A673 (cell line): Measurements from ENCODE around the gene GINS1. TPM values are rescaled to one million over a fixed set of nuclear protein-coding genes. Genes with fewer than 3 reads are reported as not detected.
A peak's percentile ranks its signal among the peaks of the same experiment; 100 is the strongest.

ENCODE experiments used
- Bru-seq: library from RNA; stranded (reverse); fragments of 400-500 nt; gene quantifications from one replicate; lab custom pipeline; 2021; lab: Mats Ljungman, UMichigan
- BruChase-seq, 2 experiments: library from RNA; stranded (reverse); fragments of 400-500 nt; gene quantifications; one replicate each; lab custom pipeline; 2021; lab: Mats Ljungman, UMichigan
- BruUV-seq: library from RNA; stranded (reverse); fragments of 400-500 nt; replicated peaks from 2 replicates; lab custom pipeline; 2021; lab: Mats Ljungman, UMichigan
- CTCF ChIA-PET: fragments of 300-600 bp; sonication (Branson Sonifier 250); formaldehyde crosslinking; loops from one replicate; lab custom pipeline; 2022; ENCODE audit warnings: antibody characterized with exemption; lab: Charles Lee
- POLR2A ChIA-PET: fragments of 300-600 bp; sonication (Branson Sonifier 250); formaldehyde crosslinking; loops from one replicate; lab custom pipeline; 2022; ENCODE audit warnings: antibody characterized with exemption; ENCODE audit not compliant: low non-redundant PET; lab: Charles Lee
- DNase-seq: peaks from one replicate; pipeline ENCODE4 v3.0.0-alpha.2; 2015; ENCODE audit warnings: low spot score
- H3K27ac ChIP-seq: fragments of 200-600 bp; sonication (generic); 2 replicates; pipeline ENCODE4 v1.5.1; 2016; ENCODE audit warnings: mixed run types, low read depth, mild to moderate bottlenecking, mixed read lengths, antibody characterized with exemption, low read length; ENCODE audit not compliant: poor library complexity, severe bottlenecking
- H3K27me3 ChIP-seq: fragments of 200-600 bp; sonication (generic); replicated peaks from 2 replicates; pipeline ENCODE4 v1.6.1; 2017; ENCODE audit warnings: mixed run types, low read depth, mild to moderate bottlenecking, mixed read lengths, antibody characterized with exemption, low read length; ENCODE audit not compliant: insufficient read depth, poor library complexity
- H3K36me3 ChIP-seq: fragments of 200-600 bp; sonication (generic); 2 replicates; pipeline ENCODE4 v1.6.1; 2016; ENCODE audit warnings: mixed run types, mild to moderate bottlenecking, mixed read lengths, antibody characterized with exemption, low read length; ENCODE audit not compliant: insufficient read depth, poor library complexity, severe bottlenecking
- H3K4me1 ChIP-seq: fragments of 200-600 bp; sonication (generic); 2 replicates; pipeline ENCODE4 v1.6.1; 2017; ENCODE audit warnings: mixed run types, mild to moderate bottlenecking, mixed read lengths, antibody characterized with exemption, low read length; ENCODE audit not compliant: insufficient read depth, poor library complexity, severe bottlenecking
- H3K4me3 ChIP-seq: fragments of 200-600 bp; sonication (generic); 2 replicates; pipeline ENCODE4 v1.5.1; 2016; ENCODE audit warnings: low read depth, mixed run types, mild to moderate bottlenecking, mixed read lengths, low read length; ENCODE audit not compliant: poor library complexity, severe bottlenecking
- H3K9me3 ChIP-seq: fragments of 200-600 bp; sonication (generic); 2 replicates; pipeline ENCODE4 v1.6.1; 2016; ENCODE audit warnings: mixed run types, low read depth, mild to moderate bottlenecking, mixed read lengths, antibody characterized with exemption, low read length; ENCODE audit not compliant: poor library complexity, severe bottlenecking
- CTCF ChIP-seq: fragments of 300-800, 200-600 bp; sonication (generic); conservative IDR thresholded peaks from 2 replicates; pipeline ENCODE4 v1.5.1; 2017; ENCODE audit warnings: low read depth, mild to moderate bottlenecking, antibody characterized with exemption, low read length, moderate library complexity, mixed read lengths
- EZH2 ChIP-seq: fragments of 200-600 bp; sonication (generic); IDR thresholded peaks from 2 replicates; pipeline ENCODE4 v1.6.1; 2017; ENCODE audit warnings: borderline replicate concordance, low read depth, mild to moderate bottlenecking, mixed read lengths, antibody characterized with exemption, low read length; ENCODE audit not compliant: poor library complexity, severe bottlenecking
- intact Hi-C: fragments of 100-400 bp; cut with micrococcal nuclease; formaldehyde crosslinking; loops from one replicate; pipeline ENCODE4 v1.10.0; 2022; ENCODE audit not compliant: unreplicated experiment
- long read RNA-seq: library from polyadenylated mRNA; stranded (forward); transcript quantifications from one replicate; pipeline ENCODE4 v2.0.0, GENCODE V29; 2022
- total RNA-seq: library from RNA; stranded (reverse); gene quantifications from 2 replicates; pipeline ENCODE4 v1.2.3, GENCODE V29; 2021

GINS1 gene
- 60.0 and 62.6 TPM in 2 replicates for total RNA-seq
- Bru-seq, nascent RNA: percentile 90 among the genes with signal in this experiment
- BruChase-seq, experiment 1, labeled RNA remaining after a 2-hour chase: percentile 93 among the genes with signal in this experiment
- BruChase-seq, experiment 2, labeled RNA remaining after a 6-hour chase: percentile 95 among the genes with signal in this experiment
- long read RNA-seq, transcript GINS1-201 (7 exons, 3,249 nt): major isoform, 30 of 70 reads
- long read RNA-seq, partial matches to known transcripts: 4 of 70 reads
- long read RNA-seq, other reads (novel, unspliced or antisense): 36 of 70 reads

GRCh38 chr20:25407311-25408169 lies at the start of gene GINS1:
GINS1 (plus strand) TSS chr20:25407673; CDS start chr20:25407821, 148 bp downstream.
- peaks cover 8% of the 10 kb centered on the region for H3K4me1 ChIP-seq
- POLR2A ChIA-PET: interaction anchor here (0.6 kb wide), 3 partner anchors 8 to 53 kb away, joined by 4 to 10 read pairs (median 4); no protein-coding TSS in a partner anchor
- DNase-seq: peak; percentile 97
- TF ChIP-seq CTCF: no peak
- no peak for TF ChIP-seq EZH2
- BruUV-seq: TSS peak; percentile 75
- CTCF ChIA-PET: interaction anchor here (0.6 to 1.6 kb wide), 3 partner anchors 9 to 414 kb away, joined by 3 to 6 read pairs (median 4); no protein-coding TSS in a partner anchor
- peak within 1 kb of the TSS; percentile 91 for H3K27ac ChIP-seq
- peaks cover 2% of the 10 kb centered on the region for H3K9me3 ChIP-seq
- peak within 1 kb of the TSS; percentile 81 for H3K4me3 ChIP-seq
- intact Hi-C loops: no loop called here
- H3K27me3 ChIP-seq: no peaks in the 10 kb centered on the region
- peaks cover 7% of the 10 kb centered on the region for H3K36me3 ChIP-seq

GRCh38 chr20:25360631-25361286 lies 46.7 kb upstream of the GINS1 start:
- intact Hi-C loops: no loop called here
- no TSS peak for BruUV-seq
- no peaks in the 10 kb centered on the region for H3K36me3 ChIP-seq
- no peak for DNase-seq
- H3K27me3 ChIP-seq: no peaks in the 10 kb centered on the region
- H3K27ac ChIP-seq: no peak overlapping the region
- TF ChIP-seq EZH2 (no peak), CTCF (no peak)
- no peaks in the 10 kb centered on the region for H3K4me1 ChIP-seq
- no peak overlapping the region for H3K4me3 ChIP-seq
- CTCF ChIA-PET: no interaction called here
- POLR2A ChIA-PET: no interaction called here
- no peaks in the 10 kb centered on the region for H3K9me3 ChIP-seq

GRCh38 chr20:25361287-25361683 lies 46.2 kb upstream of the GINS1 start:
- intact Hi-C loops: no loop called here
- TF ChIP-seq CTCF (no peak), EZH2 (no peak)
- CTCF ChIA-PET: no interaction called here
- Histone ChIP-seq H3K4me1 (no peaks in the 10 kb centered on the region), H3K27me3 (no peaks in the 10 kb centered on the region), H3K9me3 (no peaks in the 10 kb centered on the region), H3K36me3 (no peaks in the 10 kb centered on the region), H3K27ac (no peak overlapping the region), H3K4me3 (no peak overlapping the region)
- POLR2A ChIA-PET: no interaction called here
- no TSS peak for BruUV-seq
- no peak for DNase-seq
